Activated T-cell treated with anti-CD3 and anti-CD28 coated beads for 1 hour (primary cell): Measurements from ENCODE around the gene POLH.
A peak's percentile ranks its signal among the peaks of the same experiment; 100 is the strongest.
"Not testable (repeated sequence)": the region's sequence is repeated elsewhere in the genome, so short reads cannot be mapped to it uniquely, and the experiment has no call there.

ENCODE experiments used
- DNase-seq: peaks from one replicate; pipeline ENCODE4 v3.0.0-alpha.2; 2020; ENCODE audit warnings: low read depth

POLH gene

DNA sequence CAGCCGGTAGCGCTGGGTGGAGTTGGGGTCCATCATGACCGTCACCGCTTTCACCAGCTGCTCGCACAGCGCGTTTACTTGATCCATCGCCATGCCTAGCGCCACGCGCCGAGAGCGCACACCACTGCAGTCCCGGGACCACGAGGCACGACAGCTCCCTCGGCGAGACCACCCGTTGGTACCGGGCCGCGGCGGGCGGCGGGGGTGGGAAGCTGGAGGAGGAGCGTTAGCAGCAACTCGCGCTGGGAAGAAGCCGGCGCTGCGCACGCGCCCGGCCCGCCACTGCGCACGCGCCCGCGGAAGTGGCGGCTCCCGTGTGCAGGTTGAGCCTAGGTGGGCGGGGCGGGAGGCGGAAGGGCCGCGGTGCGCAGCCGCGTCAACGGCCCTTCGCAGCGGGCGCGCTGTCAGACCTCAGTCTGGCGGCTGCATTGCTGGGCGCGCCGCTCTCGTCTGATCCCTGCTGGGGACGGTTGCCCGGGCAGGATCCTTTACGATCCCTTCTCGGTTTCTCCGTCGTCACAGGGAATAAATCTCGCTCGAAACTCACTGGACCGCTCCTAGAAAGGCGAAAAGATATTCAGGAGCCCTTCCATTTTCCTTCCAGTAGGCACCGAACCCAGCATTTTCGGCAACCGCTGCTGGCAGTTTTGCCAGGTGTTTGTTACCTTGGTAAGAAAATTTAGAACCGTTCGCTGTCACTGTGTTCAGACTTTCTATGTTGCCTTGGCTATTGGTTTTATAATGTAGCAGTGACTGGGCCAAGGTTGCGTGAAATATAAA lies at the start of gene POLH, which contains the start of gene XPO5:
POLH (plus strand) TSS at position 414 of the 780 bp plus-strand sequence. CDS start 6,135 bp downstream, outside the sequence.
XPO5 (minus strand) TSS at position 267 of the 780 bp plus-strand sequence; CDS start at position 93, 174 bp downstream.
- DNase-seq: peak; percentile 89

- no peak for DNase-seq
Measured at GRCh38 chr6:43532201-43532600, 43.8 kb upstream of the POLH start.

- not testable (repeated sequence) for DNase-seq
Measured at GRCh38 chr6:43538986-43539385, 37.0 kb upstream of the POLH start.

- not testable (repeated sequence) for DNase-seq
Measured at GRCh38 chr6:43539409-43539808, 36.6 kb upstream of the POLH start.

- DNase-seq: no peak
Measured at GRCh38 chr6:43540507-43540906, 35.5 kb upstream of the POLH start.

- DNase-seq: no peak
Measured at GRCh38 chr6:43541774-43542471, 34.1 kb upstream of the POLH start.

- DNase-seq: no peak
Measured at GRCh38 chr6:43544461-43544860, 31.5 kb upstream of the POLH start.

DNA sequence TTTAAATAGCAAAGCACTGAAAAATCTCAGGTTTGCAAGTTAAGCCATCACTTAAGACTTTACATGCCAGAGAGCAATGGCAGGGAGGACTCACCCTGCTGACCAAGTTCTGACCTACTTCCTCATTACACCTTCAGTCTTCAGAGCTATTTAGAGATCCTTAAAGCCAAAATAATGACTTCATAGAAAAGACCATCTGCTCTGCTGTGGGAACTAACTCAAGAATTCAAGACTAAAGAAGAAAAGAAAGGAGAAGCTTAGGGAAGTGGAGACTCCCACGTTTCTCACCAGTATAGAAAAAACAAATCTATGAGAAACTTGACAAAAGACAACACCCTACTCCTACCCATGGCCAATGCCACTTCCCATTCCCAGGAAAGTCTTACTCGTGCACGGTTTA lies 28.8 kb upstream of the POLH start:
- DNase-seq: no peak

DNA sequence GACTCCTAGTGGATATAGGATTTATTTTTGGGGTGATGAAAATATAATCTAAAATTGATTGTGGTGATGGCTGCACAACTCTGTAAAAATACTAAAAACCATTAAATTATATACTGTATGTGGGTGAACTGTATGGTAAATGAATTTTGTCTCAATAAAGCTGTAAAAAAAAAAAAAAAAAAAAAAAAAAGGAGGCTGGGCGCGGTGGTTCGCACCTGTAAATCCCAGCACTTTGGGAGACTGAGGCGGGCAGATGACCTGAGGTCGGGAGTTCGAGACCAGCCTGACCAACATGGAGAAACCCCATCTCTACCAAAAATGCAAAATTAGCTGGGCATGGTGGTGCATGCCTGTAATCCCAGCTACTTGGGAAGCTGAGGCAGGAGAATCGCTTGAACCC lies 18.4 kb upstream of the POLH start:
- not testable (repeated sequence) for DNase-seq

GRCh38 chr6:43559328-43559727 lies 16.7 kb upstream of the POLH start:
- DNase-seq: no peak

GRCh38 chr6:43570876-43571441 lies 5.0 kb upstream of the POLH start:
- DNase-seq: no peak

DNA sequence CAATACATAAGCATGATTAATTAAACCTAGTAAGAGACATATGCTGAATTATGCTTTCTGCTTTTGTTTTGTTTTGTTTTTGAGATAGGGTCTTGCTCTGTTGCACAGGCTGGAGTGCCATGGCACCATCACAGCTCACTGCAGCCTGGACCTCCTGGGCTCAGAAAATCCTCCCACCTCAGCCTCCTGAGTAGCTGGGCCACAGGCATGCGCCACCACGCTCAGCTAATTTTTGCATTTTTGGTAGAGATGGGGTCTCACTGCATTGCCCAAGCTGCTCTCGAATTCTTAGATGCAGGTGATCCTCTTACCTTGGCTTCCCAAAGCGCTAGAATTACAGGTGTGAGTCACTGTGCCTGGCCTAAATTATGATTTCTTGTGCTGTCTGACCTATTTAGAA lies 4.0 kb upstream of the POLH start:
- no peak for DNase-seq

DNA sequence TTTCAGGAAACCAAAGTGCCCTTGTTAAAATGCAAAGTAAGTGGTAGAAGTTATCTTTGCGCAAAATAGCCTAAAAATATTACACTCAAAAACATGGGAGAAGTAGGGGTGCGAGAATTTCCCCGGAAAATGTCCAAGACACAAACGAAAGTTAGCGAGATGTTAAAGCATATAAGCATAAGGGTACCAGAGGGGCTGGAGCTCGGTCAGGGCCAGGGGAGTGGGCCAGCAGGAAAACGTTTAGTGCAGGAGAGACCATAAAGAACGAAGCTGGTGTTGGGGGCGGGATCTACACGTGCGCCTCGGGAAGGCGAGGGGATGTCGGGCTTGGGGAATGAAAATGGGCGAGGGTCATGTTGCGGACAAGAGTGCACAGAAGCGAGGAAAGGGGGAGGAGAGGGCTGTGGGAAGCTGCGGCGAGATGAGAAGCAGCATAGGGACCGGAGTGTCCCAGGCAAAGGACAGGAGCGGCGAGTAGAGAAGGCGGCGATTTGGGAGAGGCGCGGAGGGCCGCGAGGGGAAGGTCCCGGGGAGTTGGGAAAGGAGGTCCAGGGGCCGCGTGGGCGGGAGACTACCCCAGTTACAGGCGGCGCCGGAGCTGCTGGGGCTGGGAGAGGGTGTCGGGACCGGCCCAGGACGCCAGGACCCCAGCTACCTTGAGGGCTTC lies 747 bp upstream of the POLH start:
- no peak for DNase-seq

GRCh38 chr6:43578748-43579147 lies 2.8 kb downstream of the POLH start:
- no peak for DNase-seq

- DNase-seq: no peak
Measured at GRCh38 chr6:43579171-43579570, 3.2 kb downstream of the POLH start.

- no peak for DNase-seq
Measured at GRCh38 chr6:43582911-43583310, 6.9 kb downstream of the POLH start.

- no peak for DNase-seq
Measured at GRCh38 chr6:43584892-43585570, 9.0 kb downstream of the POLH start.

GRCh38 chr6:43588194-43588593 lies 12.2 kb downstream of the POLH start:
- no peak for DNase-seq

GRCh38 chr6:43589564-43589963 lies 13.6 kb downstream of the POLH start:
- DNase-seq: not testable (repeated sequence)

DNA sequence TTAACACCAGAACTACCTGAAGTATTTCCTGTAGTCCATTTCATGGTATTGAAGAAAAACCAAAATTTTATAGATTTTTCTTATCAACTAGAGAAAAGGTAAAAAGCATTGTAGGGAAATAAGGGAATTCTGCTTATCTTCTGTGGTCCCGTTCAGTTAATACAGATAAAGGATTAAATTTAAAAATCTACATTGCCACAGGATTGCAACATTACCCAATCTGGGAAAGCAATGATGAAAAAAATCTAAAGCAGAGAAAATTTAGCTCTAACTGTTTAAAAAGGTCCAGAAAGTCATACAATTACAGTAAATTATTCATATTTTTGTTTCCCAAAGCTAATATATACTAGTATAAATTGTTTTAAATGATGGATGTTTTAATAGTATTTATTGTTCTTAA lies 18.0 kb downstream of the POLH start:
- DNase-seq: no peak

DNA sequence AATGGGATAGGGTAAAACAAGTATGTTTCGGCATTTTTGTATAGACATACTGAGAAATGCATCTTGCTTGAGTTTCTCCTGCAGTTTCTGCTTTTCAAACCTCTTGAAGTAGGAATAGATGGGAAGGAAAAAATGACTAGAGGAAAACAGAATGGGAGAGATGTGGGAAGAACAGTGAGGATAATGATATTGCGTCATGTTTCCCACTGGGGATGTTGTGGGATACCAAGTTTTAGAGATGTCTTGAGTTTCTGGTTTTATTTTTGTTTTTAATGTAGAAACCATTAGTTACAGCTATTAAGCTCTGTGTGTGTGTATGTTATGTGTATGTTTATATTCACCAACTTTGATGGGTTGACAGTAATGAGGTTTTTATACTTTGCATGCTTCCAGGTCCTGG lies 24.6 kb downstream of the POLH start:
- DNase-seq: no peak

DNA sequence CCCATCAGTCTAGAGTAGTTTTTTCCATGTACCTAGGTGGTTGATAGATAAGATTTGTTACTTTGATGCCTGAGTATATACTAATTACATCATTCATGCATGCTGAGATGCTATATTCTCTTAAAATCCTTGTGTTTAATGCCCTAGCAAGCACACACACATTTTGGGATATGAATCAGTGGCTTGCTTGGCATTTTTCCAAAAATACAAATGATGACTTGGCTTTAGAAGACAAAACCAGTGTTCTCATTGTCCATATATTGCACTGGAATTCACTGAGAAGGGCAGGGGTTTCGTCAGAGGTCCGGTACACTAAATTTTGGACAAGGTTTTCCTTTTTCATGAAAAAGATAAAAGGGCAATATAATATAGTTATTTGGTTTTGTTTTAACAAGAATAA lies 28.2 kb downstream of the POLH start:
- no peak for DNase-seq
